ENCODE measurements around the gene NKAIN4. TPM values are rescaled to one million over a fixed set of nuclear protein-coding genes. Genes with fewer than 3 reads are reported as not detected.
A peak's percentile ranks its signal among the peaks of the same experiment; 100 is the strongest.

The NKAIN4 gene
- total and polyA plus RNA-seq, 2 experiments from 2014 or later: 13.5 to 21.0 TPM

DNA sequence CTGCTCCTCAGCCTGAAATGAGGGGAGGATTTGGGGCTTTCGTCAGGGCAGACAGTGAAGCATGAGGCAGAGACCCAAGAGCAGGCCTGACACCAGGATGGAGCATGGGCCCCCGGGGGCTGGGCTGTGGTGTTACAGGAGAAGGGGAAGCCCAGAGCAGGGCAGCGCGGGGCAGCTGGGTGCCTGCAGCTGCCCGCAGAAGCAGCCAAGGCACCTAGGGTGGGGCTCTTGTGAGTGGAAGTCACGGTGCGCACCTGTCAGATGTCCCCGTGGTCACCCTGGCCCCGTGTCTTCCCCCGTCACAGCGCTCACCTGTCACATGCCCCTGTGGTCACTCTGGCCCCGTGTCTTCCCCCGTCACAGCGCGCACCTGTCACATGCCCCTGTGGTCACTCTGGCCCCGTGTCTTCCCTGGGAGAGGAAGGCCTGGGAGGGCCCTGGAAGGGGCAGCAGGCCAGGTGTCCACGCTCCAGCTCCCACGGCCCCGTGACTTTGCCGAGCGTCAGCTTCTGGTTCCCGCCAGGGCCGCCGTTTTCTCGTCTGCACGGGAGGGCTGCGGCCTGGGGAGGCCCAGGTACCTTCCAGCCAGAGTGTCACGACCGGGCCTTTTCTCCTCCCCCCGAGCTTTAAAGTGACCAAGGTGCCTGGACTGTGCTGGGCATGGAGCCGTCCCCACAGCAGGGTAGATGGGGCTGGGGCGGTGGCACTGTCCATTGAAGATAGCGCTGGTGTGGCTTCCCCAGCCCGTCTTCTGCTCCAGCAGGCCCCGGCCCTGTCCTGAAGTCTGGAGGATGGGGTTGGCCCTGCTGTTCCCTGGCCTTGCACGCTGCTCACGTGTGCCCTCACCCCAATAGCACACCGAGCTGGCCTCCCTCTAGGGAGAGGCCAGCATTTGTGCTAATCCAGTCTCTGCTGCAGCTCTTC, 27.7 kb upstream of the NKAIN4 start:
- Histone ChIP-seq H3K36me3 (replicated peaks; ENCODE audit: insufficient read depth, low read depth) (no peaks in the 10 kb centered on the region), H3K9me3 (ENCODE audit: low read depth) (no peaks in the 10 kb centered on the region), H3K4me3 (no peak overlapping the region), H2AFZ (no peak overlapping the region), H4K20me1 (ENCODE audit: insufficient read depth, poor library complexity, severe bottlenecking) (peaks cover 4% of the 10 kb centered on the region), H3K27me3 (no peaks in the 10 kb centered on the region), H3K79me2 (peaks cover 4% of the 10 kb centered on the region), H3K27ac (no peak overlapping the region), H3K4me1 (ENCODE audit: insufficient read depth) (no peaks in the 10 kb centered on the region), H3K9me2 (replicated peaks; ENCODE audit: insufficient read depth) (no peaks in the 10 kb centered on the region), H3K4me2 (no peak overlapping the region)
- TF ChIP-seq EZH2 (IDR thresholded peaks at IDR 0.05; ENCODE audit: borderline replicate concordance): no peak
- TF ChIP-seq, protein P1, sequence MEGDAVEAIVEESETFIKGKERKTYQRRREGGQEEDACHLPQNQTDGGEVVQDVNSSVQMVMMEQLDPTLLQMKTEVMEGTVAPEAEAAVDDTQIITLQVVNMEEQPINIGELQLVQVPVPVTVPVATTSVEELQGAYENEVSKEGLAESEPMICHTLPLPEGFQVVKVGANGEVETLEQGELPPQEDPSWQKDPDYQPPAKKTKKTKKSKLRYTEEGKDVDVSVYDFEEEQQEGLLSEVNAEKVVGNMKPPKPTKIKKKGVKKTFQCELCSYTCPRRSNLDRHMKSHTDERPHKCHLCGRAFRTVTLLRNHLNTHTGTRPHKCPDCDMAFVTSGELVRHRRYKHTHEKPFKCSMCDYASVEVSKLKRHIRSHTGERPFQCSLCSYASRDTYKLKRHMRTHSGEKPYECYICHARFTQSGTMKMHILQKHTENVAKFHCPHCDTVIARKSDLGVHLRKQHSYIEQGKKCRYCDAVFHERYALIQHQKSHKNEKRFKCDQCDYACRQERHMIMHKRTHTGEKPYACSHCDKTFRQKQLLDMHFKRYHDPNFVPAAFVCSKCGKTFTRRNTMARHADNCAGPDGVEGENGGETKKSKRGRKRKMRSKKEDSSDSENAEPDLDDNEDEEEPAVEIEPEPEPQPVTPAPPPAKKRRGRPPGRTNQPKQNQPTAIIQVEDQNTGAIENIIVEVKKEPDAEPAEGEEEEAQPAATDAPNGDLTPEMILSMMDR (IDR thresholded peaks at IDR 0.05; ENCODE audit: poor library complexity): no peak
- no peak for TF ChIP-seq EZH2phosphoT487 (IDR thresholded peaks at IDR 0.05; ENCODE audit: low read depth, severe bottlenecking, unreplicated experiment)
- 95% methylated on average over 37 of the region's 38 CpGs for WGBS (ENCODE audit: low lambda C conversion rate, missing lambda C conversion rate)
- DNase-seq (ENCODE audit: low spot score): no peak

DNA sequence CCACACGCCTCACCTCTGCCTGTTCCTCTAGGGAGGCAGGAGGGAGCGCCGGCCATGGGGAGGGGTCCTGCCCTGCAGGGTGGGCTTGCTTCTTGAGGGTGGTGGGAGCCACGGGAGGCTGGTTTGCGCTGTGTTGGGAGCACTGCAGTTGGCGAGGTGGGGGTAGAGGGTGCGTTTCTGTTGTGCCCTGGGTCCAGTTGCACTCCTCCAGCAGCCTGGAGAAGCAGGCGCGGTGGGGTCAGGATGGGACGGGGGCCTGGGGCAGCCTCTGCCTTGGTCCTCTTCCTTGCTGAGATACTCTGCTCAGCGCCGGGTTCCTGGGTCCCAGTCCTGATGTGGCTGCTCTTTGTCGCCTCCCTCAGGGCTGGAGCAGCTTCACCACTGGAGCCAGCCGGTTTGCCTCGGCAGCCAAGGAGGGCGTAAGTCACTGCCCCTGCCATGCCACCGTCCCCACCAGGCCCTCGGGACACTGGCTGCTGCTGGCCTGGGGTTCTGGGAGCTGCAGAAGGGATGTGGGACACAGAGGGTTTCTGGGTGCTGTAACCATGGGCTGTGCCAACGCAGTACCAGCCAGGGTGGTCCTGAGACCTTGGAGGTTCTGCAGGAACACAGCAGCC, 26.8 kb upstream of the NKAIN4 start:
- Histone ChIP-seq H3K4me3 (no peak overlapping the region), H2AFZ (no peak overlapping the region), H4K20me1 (ENCODE audit: insufficient read depth, poor library complexity, severe bottlenecking) (peaks cover 14% of the 10 kb centered on the region), H3K27ac (no peak overlapping the region), H3K79me2 (peaks cover 11% of the 10 kb centered on the region), H3K4me2 (no peak overlapping the region), H3K4me1 (ENCODE audit: insufficient read depth) (no peaks in the 10 kb centered on the region), H3K27me3 (no peaks in the 10 kb centered on the region), H3K9me2 (replicated peaks; ENCODE audit: insufficient read depth) (no peaks in the 10 kb centered on the region), H3K36me3 (replicated peaks; ENCODE audit: insufficient read depth, low read depth) (no peaks in the 10 kb centered on the region), H3K9me3 (ENCODE audit: low read depth) (no peaks in the 10 kb centered on the region)
- 83% methylated on average over 16 of the region's 19 CpGs for WGBS (ENCODE audit: low lambda C conversion rate, missing lambda C conversion rate)
- no peak for DNase-seq (ENCODE audit: low spot score)
- TF ChIP-seq, protein P1 (IDR thresholded peaks at IDR 0.05; ENCODE audit: poor library complexity): peak; percentile 23
- no peak for TF ChIP-seq EZH2phosphoT487 (IDR thresholded peaks at IDR 0.05; ENCODE audit: low read depth, severe bottlenecking, unreplicated experiment)

DNA sequence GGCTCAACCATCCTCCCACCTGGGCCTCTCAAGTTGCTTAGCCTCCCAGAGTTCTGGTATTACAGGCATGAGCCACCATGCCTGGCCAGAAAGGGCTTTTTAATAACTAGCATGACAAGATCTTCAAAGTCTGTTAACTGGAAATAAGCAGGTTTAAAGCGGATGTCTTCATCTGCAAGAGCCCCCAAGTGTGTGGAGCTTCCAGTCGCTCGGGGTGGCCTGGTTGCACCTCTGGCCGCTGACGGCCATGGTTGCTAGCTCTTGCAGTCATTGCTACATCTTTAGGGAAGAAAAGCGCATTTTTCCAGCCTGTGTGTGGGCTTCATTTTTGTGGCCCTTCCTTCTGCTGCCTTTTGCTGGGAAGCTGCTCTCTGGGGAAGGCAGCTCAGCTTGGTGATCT, 26.1 kb upstream of the NKAIN4 start:
- Histone ChIP-seq H3K4me1 (ENCODE audit: insufficient read depth) (no peaks in the 10 kb centered on the region), H3K79me2 (peaks cover 18% of the 10 kb centered on the region), H3K9me3 (ENCODE audit: low read depth) (no peaks in the 10 kb centered on the region), H3K27ac (no peak overlapping the region), H3K36me3 (replicated peaks; ENCODE audit: insufficient read depth, low read depth) (no peaks in the 10 kb centered on the region), H2AFZ (no peak overlapping the region), H3K4me3 (no peak overlapping the region), H4K20me1 (ENCODE audit: insufficient read depth, poor library complexity, severe bottlenecking) (peaks cover 20% of the 10 kb centered on the region), H3K27me3 (no peaks in the 10 kb centered on the region), H3K9me2 (replicated peaks; ENCODE audit: insufficient read depth) (no peaks in the 10 kb centered on the region), H3K4me2 (no peak overlapping the region)
- no peak for DNase-seq (ENCODE audit: low spot score)
- 93% methylated on average over 6 of the region's 6 CpGs for WGBS (ENCODE audit: low lambda C conversion rate, missing lambda C conversion rate)
- TF ChIP-seq EZH2phosphoT487 (IDR thresholded peaks at IDR 0.05; ENCODE audit: low read depth, severe bottlenecking, unreplicated experiment): no peak
- no peak for TF ChIP-seq EZH2 (IDR thresholded peaks at IDR 0.05; ENCODE audit: borderline replicate concordance)
- TF ChIP-seq, protein P1 (IDR thresholded peaks at IDR 0.05; ENCODE audit: poor library complexity): no peak
